H9 (cell line): ENCODE data around the gene WDR59. TPM values are rescaled to one million over a fixed set of nuclear protein-coding genes. Genes with fewer than 3 reads are reported as not detected.

Experiments used
- DNase-seq: peaks from one replicate; pipeline ENCODE4 v3.0.0-alpha.2; 2017
- H2AFZ ChIP-seq: one replicate; pipeline ENCODE4 v1.6.1; 2013; ENCODE audit warnings: mild to moderate bottlenecking, low read length, control low read depth, moderate library complexity
- H2AK5ac ChIP-seq: 2 replicates; pipeline ENCODE4 v1.6.1; 2013; ENCODE audit warnings: low read length, control low read depth, mixed read lengths; ENCODE audit not compliant: insufficient read length
- H2BK120ac ChIP-seq: one replicate; pipeline ENCODE4 v1.6.1; 2013; ENCODE audit warnings: low read depth, mild to moderate bottlenecking, low read length, control low read depth, inconsistent platforms; ENCODE audit not compliant: poor library complexity, severe bottlenecking
- H2BK12ac ChIP-seq: 2 replicates; pipeline ENCODE4 v1.6.1; 2013; ENCODE audit warnings: low read length, control low read depth, mixed read lengths, low read depth; ENCODE audit not compliant: insufficient read length
- H2BK15ac ChIP-seq: 2 replicates; pipeline ENCODE4 v1.6.1; 2013; ENCODE audit warnings: low read depth, low read length, control low read depth
- H2BK20ac ChIP-seq: one replicate; pipeline ENCODE4 v1.6.1; 2013; ENCODE audit warnings: low read depth, mild to moderate bottlenecking, low read length, control low read depth, inconsistent platforms; ENCODE audit not compliant: poor library complexity, severe bottlenecking
- H2BK5ac ChIP-seq: 2 replicates; pipeline ENCODE4 v1.6.1; 2013; ENCODE audit warnings: low read length, control low read depth, mixed read lengths; ENCODE audit not compliant: insufficient read length
- H3K14ac ChIP-seq: 2 replicates; pipeline ENCODE4 v1.6.1; 2013; ENCODE audit warnings: low read length, control low read depth; ENCODE audit not compliant: insufficient read depth
- H3K18ac ChIP-seq: 2 replicates; pipeline ENCODE4 v1.6.1; 2013; ENCODE audit warnings: low read depth, mild to moderate bottlenecking, mixed read lengths, low read length, control low read depth; ENCODE audit not compliant: insufficient read length
- H3K23ac ChIP-seq: 2 replicates; pipeline ENCODE4 v1.6.1; 2013; ENCODE audit warnings: low read length, control low read depth, mixed read lengths, low read depth; ENCODE audit not compliant: insufficient read length
- H3K23me2 ChIP-seq: 2 replicates; pipeline ENCODE4 v1.6.1; 2013; ENCODE audit warnings: low read depth, mild to moderate bottlenecking, mixed read lengths, low read length, control low read depth; ENCODE audit not compliant: insufficient read length, poor library complexity, severe bottlenecking
- H3K27ac ChIP-seq: 2 replicates; pipeline ENCODE4 v1.5.1; 2013; ENCODE audit warnings: low read length, control low read depth, mixed read lengths, low read depth; ENCODE audit not compliant: insufficient read length
- H3K27me3 ChIP-seq: 2 replicates; pipeline ENCODE4 v1.6.1; 2013; ENCODE audit warnings: low read length, control low read depth, inconsistent platforms; ENCODE audit not compliant: insufficient read depth
- H3K4ac ChIP-seq: 2 replicates; pipeline ENCODE4 v1.6.1; 2013; ENCODE audit warnings: low read depth, mild to moderate bottlenecking, control low read depth, inconsistent platforms, low read length, moderate library complexity
- H3K4me1 ChIP-seq: 2 replicates; pipeline ENCODE4 v1.6.1; 2013; ENCODE audit warnings: low read length, control low read depth, inconsistent platforms; ENCODE audit not compliant: insufficient read depth
- H3K4me2 ChIP-seq: 2 replicates; pipeline ENCODE4 v1.6.1; 2013; ENCODE audit warnings: low read length, control low read depth, mixed read lengths; ENCODE audit not compliant: insufficient read length, insufficient read depth
- H3K56ac ChIP-seq: 2 replicates; pipeline ENCODE4 v1.6.1; 2013; ENCODE audit warnings: low read depth, mild to moderate bottlenecking, mixed read lengths, low read length, control low read depth; ENCODE audit not compliant: insufficient read length
- H3K79me1 ChIP-seq: 2 replicates; pipeline ENCODE4 v1.6.1; 2013; ENCODE audit warnings: low read depth, mild to moderate bottlenecking, moderate library complexity, low read length, control low read depth, inconsistent platforms; ENCODE audit not compliant: insufficient read depth, poor library complexity, severe bottlenecking
- H3K79me2 ChIP-seq: 2 replicates; pipeline ENCODE4 v1.6.1; 2013; ENCODE audit warnings: low read length, control low read depth, inconsistent platforms; ENCODE audit not compliant: insufficient read depth
- H3K9ac ChIP-seq: 2 replicates; pipeline ENCODE4 v1.6.1; 2013; ENCODE audit warnings: low read length, control low read depth, mixed read lengths; ENCODE audit not compliant: insufficient read length; ENCODE audit errors: extremely low read depth
- H3K9me3 ChIP-seq: one replicate; pipeline ENCODE4 v1.6.1; 2013; ENCODE audit warnings: low read depth, low read length, inconsistent platforms; ENCODE audit not compliant: control insufficient read depth
- H3T11ph ChIP-seq: one replicate; pipeline ENCODE4 v1.6.1; 2013; ENCODE audit warnings: mild to moderate bottlenecking, low read length, control low read depth, inconsistent platforms
- H4K20me1 ChIP-seq: one replicate; pipeline ENCODE4 v1.6.1; 2013; ENCODE audit not compliant: control insufficient read depth, insufficient read length, insufficient read depth
- H4K5ac ChIP-seq: 2 replicates; pipeline ENCODE4 v1.6.1; 2013; ENCODE audit warnings: low read depth, mild to moderate bottlenecking, mixed read lengths, low read length, control low read depth; ENCODE audit not compliant: insufficient read length
- H4K8ac ChIP-seq: replicated peaks from 2 replicates; pipeline ENCODE4 v1.6.1; 2013; ENCODE audit warnings: low read length, control low read depth, mixed read lengths, low read depth; ENCODE audit not compliant: insufficient read length
- H4K91ac ChIP-seq: 2 replicates; pipeline ENCODE4 v1.6.1; 2013; ENCODE audit warnings: low read depth, mild to moderate bottlenecking, moderate library complexity, mixed read lengths, low read length, control low read depth; ENCODE audit not compliant: insufficient read length
- H3K27ac Mint-ChIP-seq, 3 experiments: 2 replicates in 2 of 3; 3 replicates in 1 of 3; pipeline ENCODE4 v1.8.0; 2020 to 2021; ENCODE audit warnings: mixed read lengths in 3 of 3, mild to moderate bottlenecking in 1 of 3, moderate library complexity in 1 of 3
- H3K27me3 Mint-ChIP-seq: 2 replicates; pipeline ENCODE4 v1.8.0; 2021; ENCODE audit warnings: low read depth, mild to moderate bottlenecking, moderate library complexity, mixed read lengths
- H3K36me3 Mint-ChIP-seq, 3 experiments: 2 replicates in 2 of 3; 3 replicates in 1 of 3; pipeline ENCODE4 v1.8.0; 2020 to 2021; ENCODE audit warnings: low read depth in 3 of 3, mixed read lengths in 3 of 3; ENCODE audit not compliant: insufficient read depth in 1 of 3
- H3K4me1 Mint-ChIP-seq, 2 experiments: 2 replicates each; pipeline ENCODE4 v1.8.0; 2020; ENCODE audit warnings: mixed read lengths in 2 of 2
- H3K4me3 Mint-ChIP-seq, 2 experiments: 2 replicates in 1 of 2; 3 replicates in 1 of 2; pipeline ENCODE4 v1.8.0; 2020 to 2021; ENCODE audit warnings: mild to moderate bottlenecking in 2 of 2, mixed read lengths in 2 of 2, moderate library complexity in 1 of 2
- H3K9me3 Mint-ChIP-seq, 2 experiments: 2 replicates in 1 of 2; 3 replicates in 1 of 2; pipeline ENCODE4 v1.8.0; 2020; ENCODE audit warnings: mild to moderate bottlenecking in 2 of 2, mixed read lengths in 2 of 2, moderate library complexity in 1 of 2
- CTCF ChIP-seq: fragments of 200-600 bp; sonication (generic); conservative IDR thresholded peaks from 3 replicates; pipeline ENCODE4 v1.8.0; 2021; ENCODE audit warnings: antibody characterized with exemption, mild to moderate bottlenecking
- WGBS: extraction: QIAGEN DNeasy Blood & Tissue Kit; methylation state at CpG from one replicate; pipeline ENCODE4 v1.1.7; 2013; ENCODE audit warnings: missing lambda C conversion rate, low lambda C conversion rate, mixed read lengths; ENCODE audit not compliant: insufficient read length; ENCODE audit errors: extremely low coverage; 5-methylcytosine and 5-hydroxymethylcytosine counted together
- total RNA-seq: library from RNA; stranded (reverse); gene quantifications from 2 replicates; pipeline ENCODE4 v1.2.1, GENCODE V29; 2021

WDR59 gene
- total RNA-seq, 1 experiment from 2014 or later, result 97.5 TPM

GRCh38 chr16:75027520-75028300, 42.8 kb upstream of the WDR59 start:
- peaks cover 2 to 3% of the 10 kb centered on the region in 2 experiments; a peak in 2 of 5 replicates for H3K9me3 Mint-ChIP-seq
- Histone ChIP-seq H2BK120ac (no peak overlapping the region), H4K91ac (no peak overlapping the region), H3K14ac (no peak overlapping the region), H3T11ph (no peak overlapping the region), H4K20me1 (no peaks in the 10 kb centered on the region), H3K27ac (no peak overlapping the region), H3K18ac (no peak overlapping the region), H3K4me1 (peaks cover 6% of the 10 kb centered on the region; the same call in 1 of the 2 replicates), H3K4me2 (no peak overlapping the region), H3K23me2 (no peaks in the 10 kb centered on the region), H3K79me1 (no peaks in the 10 kb centered on the region), H4K8ac (no peak overlapping the region), H2BK20ac (no peak overlapping the region), H3K79me2 (peaks cover 5% of the 10 kb centered on the region; the same call in 1 of the 2 replicates), H3K9me3 (no peaks in the 10 kb centered on the region), H3K56ac (no peak overlapping the region), H2AK5ac (no peak overlapping the region), H2BK15ac (no peak overlapping the region), H2AFZ (no peak overlapping the region), H3K27me3 (no peaks in the 10 kb centered on the region), H3K9ac (no peak overlapping the region), H3K23ac (no peak overlapping the region), H3K4ac (no peak overlapping the region), H4K5ac (no peak overlapping the region), H2BK5ac (no peak overlapping the region), H2BK12ac (no peak overlapping the region)
- no peak overlapping the region for H3K27ac Mint-ChIP-seq
- H3K4me3 Mint-ChIP-seq, result no peak overlapping the region
- no peak for DNase-seq
- H3K4me1 Mint-ChIP-seq, result peaks cover 4 to 10% of the 10 kb centered on the region in 2 experiments; a peak in 3 of 4 replicates
- H3K36me3 Mint-ChIP-seq, result peaks cover 2 to 18% (median 2%) of the 10 kb centered on the region in 3 experiments; a peak in 5 of 7 replicates
- H3K27me3 Mint-ChIP-seq, result no peaks in the 10 kb centered on the region
- WGBS, result no CpG with 5 or more reads among the region's 6 CpGs
- TF ChIP-seq CTCF, result no peak
